GM21515 (cell line): ENCODE measurements around the gene CAV1.

ENCODE experiments used
- ATAC-seq: cut with Tn5 transposase; IDR thresholded peaks from one replicate; pipeline ENCODE4 v1.9.1; 2021; ENCODE audit not compliant: unreplicated experiment

The CAV1 gene

DNA sequence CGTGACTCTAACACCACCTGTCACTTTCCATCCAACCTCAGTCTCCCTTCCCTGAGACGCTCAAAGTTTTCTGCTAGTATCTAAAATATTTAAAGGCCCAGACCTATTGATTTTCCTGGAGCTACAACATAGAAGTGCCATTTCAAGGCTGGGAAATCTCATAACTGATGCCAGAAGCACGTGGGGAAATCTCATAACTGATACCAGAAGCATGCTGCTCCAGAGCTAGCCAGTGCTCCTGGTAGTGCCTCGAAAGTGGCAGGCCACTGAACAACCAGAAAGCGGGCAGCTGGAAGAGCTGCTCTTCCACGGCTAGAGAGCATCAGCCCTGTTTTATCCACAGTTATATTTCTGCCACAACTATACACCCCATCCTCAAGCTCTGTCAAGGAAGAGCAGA is 72.5 kb downstream of the CAV1 start:
- ATAC-seq, result no peak

- ATAC-seq, result no peak
Measured at GRCh38 chr7:116598278-116598677, 73.4 kb downstream of the CAV1 start.

- no peak for ATAC-seq
Measured at GRCh38 chr7:116598861-116599260, 74.0 kb downstream of the CAV1 start.

- ATAC-seq, result no peak
Measured at GRCh38 chr7:116601426-116601825, 76.6 kb downstream of the CAV1 start.

DNA sequence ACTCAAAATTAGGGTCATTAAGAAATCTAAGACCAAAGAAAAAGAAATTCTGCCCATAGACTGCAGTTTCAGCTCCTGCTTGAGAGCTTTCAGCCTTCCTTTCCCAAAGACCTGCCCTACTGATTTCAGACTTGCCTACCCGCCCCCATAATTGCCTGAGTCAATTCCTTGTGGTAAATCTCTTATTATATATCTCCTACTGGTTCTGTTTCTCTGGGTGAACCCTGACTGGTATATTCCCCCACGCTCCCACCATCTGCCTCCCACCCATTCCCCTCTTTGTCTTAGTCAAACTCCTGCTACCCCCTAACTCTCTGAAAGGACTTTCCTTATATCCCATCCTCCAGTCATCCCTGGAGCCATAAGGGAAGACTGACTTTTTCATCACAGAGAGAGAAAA is 82.5 kb downstream of the CAV1 start:
- no peak for ATAC-seq

GRCh38 chr7:116610210-116610609 is 85.4 kb downstream of the CAV1 start:
- no peak for ATAC-seq

GRCh38 chr7:116610721-116611120 is 85.9 kb downstream of the CAV1 start:
- no peak for ATAC-seq
